HUDEP-2 (cell line): ENCODE data around the gene HOXC6.

Source experiments
- DNase-seq, 76 experiments: peaks; one replicate each; lab custom pipeline; 2025; ENCODE audit not compliant: unreplicated experiment in 76 of 76; lab: John Stamatoyannopoulos, UW

Gene HOXC6

GRCh38 chr12:54028314-54029201, at the start of gene HOXC6:
HOXC6 (plus strand) TSS chr12:54028440; CDS start chr12:54028522, 82 bp downstream.
- DNase-seq: no peak

DNA sequence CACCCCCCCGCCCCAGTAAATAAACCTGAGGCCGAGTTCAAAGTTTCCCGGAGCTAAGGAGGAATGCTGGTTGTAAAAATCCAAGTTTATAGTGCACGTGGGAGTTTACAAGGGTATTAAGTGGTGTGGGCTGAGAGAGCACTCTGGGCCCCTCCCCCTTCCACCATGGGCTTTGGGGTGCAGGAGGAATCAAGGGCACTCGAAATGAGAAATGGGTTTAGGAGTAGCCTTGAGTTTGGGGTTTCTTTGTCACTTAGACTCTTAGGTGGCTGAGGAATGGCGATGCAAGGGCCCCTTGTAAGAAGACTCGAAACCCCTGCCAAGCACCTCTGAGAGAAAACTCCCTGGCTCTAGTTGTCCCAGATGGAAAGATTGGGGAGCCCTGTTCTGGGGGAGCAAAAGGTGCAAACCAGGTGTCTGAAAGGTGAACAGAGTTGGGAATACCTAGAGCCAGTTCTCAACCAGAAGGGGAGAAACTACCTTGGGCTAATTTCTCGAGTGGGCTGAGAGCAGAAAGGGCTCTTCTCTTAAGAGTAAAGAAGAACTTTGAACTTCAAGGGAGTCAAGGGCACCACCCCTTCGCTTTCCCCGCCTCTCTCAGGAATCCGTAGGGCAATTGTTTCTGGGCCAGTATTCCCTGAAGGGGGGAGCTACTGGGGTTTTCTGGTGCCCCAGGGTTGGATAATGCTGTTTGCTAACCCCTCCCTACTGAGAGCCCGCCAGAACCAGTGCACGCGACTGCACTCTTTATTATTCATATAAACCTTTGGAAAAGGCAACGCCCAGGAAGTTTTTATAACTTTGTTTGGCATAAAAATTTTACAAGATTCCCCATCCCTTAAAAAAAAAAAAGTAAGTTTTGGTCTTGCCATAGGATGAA, 49.5 kb upstream of the HOXC6 start:
- DNase-seq: no peak

DNA sequence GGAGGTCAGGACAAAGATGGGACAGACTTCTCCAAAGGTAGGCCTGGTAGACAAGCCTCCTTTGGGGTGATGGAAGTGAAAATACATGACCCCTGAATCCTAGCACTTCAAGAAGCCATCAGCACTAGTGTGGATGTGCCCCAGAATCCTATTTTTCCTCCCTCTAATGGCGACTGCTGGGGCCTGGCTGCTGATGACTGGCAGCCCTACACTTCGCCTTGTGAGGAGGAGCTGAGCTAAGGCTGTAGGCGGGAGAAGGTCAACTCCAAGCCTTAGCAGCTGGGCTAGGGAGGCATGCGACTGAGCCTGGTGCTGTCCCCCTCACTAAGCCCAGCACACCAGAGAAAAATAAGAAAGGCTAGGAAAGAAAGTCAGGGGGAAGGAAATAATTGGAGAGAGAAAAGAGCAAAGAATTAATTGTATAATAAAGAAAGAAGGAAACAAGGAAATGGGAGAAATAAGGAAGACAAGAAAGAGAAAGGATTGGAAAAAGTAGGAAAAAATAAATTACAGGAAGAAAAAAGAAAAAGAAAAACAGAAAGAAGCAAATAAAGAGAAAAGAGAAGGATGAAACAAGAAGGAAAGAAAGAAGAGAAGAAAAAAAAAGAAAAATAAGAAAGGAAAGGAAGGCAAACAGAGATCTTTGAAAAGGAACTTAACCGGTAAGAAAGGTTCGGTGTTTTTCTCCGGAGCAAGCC, 48.0 kb upstream of the HOXC6 start:
- no peak for DNase-seq

DNA sequence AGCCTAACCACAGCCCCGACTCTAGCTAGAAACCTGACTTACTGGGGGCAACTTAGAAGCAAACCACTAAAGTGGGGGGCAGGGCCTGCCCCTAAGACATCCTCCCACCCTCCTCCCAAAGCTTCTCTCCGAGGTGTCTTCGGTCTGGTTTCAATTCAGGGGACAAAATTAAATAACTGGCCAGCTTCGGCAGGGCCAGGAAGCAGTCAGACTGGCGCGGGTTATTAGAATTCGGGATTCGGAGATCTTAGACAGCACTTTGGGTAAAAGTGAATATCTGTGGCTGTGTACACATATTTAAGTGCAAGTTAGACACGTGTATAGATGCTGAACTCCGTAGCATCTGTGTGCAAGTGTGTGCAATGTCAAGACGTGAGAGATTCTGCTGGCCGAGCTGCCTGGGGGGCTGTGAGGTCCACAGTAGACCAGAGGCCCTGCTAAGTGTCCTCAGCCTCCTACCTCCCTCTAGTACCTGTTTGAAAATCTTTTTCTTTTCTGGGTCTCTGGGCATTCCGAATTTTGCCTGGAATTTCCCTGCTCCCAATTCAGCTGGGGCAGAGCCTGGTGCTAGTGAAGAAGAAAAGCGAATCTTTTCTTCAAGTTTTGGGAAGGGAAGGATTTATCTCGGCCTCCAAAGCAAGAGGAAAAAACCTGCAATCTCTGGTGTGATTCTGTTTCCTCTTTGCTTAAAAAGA, 47.3 kb upstream of the HOXC6 start:
- DNase-seq: no peak

DNA sequence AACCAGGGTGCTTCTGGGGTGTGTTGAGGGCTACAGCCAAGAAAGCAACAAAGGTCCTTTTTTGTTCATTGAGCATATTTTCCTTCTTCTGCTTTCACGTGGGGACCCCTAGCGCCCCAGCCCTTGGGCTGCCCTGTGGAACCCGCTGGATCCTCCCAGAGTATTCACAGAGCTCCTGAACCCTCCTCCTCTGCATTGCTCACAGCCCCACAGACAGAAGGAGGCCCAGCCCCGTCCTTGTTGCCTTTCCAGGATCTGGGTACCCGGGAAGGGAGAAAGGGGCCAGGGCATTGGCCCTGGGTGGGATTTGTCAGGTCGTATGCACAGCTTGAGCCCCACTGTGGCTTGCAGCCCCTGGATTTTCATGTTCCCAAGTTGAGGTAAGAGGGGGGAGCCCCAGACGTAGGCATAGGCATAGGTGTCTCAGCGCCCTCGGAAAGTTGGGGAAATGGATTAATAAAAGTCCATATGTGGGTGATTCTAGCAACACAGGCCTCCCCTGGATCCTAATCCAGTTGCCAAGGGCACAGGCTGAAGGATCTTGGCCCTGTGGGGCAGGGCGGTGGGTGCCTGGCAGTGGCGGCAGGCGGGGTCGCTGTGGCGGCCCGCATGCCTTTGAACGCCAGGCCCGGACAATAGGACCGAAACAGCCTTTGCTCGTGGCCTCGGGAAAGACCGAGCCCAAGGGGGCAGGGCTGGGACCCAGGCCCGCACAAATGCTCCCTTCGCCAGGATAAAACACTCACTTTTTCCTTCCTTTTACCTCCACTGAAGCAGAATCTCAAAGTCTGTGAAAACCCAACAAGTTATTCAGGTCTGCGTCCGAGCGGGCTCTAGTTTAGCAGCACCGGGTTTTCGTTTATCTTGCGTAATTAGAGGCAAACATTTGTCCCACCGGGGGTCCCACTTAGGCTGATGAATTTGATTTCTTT, 46.3 kb upstream of the HOXC6 start:
- no peak for DNase-seq

GRCh38 chr12:53982648-53983567, 45.3 kb upstream of the HOXC6 start:
- no peak for DNase-seq

DNA sequence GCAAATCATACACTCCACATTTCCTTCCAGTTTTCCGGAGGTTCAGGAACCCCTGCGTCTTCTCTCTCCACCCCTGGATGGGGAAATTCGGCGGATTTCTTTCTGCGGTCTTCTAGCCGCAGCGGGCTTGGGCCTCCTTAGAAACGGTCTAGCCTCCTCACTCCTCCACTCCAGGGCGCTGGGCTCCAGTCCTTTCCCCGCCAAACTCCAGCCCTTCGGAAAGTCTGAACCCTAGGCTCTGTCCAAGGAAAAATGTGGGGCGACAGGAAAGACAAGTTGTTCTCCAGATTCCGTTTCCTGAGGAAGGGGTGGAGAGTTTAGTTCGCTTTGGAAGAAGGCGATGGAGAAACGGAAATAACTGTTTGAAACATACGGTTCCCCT, 44.7 kb upstream of the HOXC6 start:
- no peak for DNase-seq

- no peak for DNase-seq
Observed at GRCh38 chr12:53983950-53984572, 44.2 kb upstream of the HOXC6 start.

- peak in 72 of 76 experiments; percentile 23 to 90 (median 74) for DNase-seq
Observed at GRCh38 chr12:53984901-53985691, 43.1 kb upstream of the HOXC6 start, which contains the start of gene HOXC10. HOXC10 (plus strand) TSS chr12:53985146; CDS start chr12:53985260, 114 bp downstream.

- DNase-seq: no peak
Observed at GRCh38 chr12:53985692-53985993, 42.6 kb upstream of the HOXC6 start.

DNA sequence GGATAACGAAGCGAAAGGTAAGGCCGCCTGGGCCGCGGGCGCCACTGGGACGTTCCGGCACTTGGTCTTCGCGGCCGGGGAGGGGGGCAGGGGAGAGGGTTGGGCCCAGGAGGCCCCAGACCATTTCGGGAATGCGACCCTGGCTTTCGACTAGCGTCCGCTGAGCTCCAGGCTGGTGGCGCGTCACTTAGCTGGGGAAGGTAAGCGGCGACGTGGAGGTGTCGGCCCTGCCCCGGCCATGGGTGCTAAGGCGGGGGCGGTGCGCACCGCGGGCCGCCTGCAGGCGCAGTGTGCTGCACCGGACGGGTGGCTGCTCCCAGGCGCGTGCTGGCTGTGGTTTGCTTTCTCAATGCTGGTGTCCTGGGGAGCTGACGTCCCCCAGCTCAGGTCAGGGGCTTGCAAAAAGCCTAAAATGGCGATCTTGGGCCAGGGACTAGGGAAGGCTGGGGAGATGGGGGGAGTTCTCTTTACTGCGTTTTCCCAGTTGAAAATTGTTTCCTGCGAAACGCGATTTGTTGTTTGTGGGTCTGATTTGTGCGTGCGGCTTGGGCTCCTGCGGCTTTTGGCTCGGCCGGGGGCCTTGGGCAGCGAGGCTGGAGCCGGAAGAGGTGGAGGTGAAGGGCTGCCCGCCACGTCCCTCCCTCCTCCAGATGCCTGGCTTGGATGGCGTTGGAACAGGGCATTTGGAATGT, 42.1 kb upstream of the HOXC6 start:
- peak in 2 of 76 experiments; percentile 16 to 19 for DNase-seq

DNA sequence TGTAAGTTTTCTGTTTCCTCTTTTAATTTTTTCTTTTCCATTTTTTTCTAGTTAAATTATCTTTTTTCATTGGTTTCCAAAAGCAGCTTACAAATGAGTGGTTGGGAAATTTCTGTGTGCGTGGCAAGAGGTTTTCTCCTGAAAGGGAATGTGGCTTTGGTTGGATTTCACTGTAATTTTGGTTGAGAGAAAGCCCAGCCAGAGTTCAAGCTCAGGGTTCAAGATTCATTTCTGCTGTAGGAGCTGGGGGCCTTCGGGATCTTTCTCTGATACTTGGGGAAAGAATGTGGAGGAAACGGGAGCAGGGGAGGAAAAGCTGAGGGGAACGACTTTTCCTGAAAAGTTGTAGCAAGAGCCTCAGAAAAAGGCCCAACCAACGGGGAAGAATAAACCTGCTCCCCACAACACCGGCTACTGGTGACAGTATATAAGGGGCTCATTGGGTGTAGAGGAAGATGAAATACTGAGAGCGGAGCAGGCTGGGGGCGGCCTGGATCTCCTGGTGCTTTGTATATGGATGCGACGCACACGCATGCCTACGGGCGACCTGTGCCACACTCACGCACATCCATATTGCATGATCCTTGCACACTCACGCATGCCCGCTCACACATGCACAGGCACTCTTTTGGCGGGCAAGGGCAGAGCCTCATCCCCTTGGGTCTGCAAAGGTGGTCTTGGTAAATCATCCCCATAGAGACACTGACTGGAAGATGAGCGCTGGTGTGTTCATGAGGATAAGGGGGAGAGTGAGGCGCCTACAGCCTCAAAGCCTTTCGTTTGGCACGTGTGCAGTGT, 41.4 kb upstream of the HOXC6 start:
- no peak for DNase-seq

- no peak for DNase-seq
Observed at GRCh38 chr12:53987787-53988230, 40.4 kb upstream of the HOXC6 start.

DNA sequence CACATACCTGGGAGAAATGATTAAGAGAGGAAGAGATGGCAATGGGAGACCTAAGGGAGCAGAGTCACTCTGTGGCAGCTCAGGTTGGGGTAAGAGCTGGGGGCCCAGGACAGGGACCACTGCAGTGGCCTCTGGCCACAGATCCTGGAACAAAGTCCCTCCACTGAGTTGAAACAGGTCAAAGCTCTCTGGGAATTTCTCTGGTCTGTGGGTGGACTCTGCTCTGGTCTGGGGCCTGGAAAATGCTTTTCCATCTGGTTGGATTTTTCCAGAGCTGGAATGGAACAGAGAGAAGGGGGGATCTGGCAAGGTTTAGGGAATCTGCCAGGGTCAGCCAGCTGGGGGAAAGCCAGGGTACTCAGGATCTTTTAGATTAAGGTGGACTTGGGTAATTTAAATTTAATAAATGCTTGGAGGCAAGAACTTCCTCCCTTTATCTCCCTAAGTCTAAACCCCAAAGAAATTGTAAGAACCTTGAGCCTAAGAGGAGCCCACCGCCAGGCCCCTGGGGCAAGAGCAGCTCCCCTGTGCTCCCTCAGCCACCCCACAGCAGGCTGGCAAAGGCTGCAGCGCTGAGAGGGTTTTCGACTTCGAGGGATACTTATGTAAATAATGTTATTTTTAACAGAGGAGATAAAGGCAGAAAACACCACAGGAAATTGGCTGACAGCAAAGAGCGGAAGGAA, 39.6 kb upstream of the HOXC6 start:
- DNase-seq: no peak
